ENCODE data around the gene HM13. TPM values are rescaled to one million over a fixed set of nuclear protein-coding genes. Genes with fewer than 3 reads are reported as not detected.

Gene HM13
- total RNA-seq, 1 experiment from 2014 or later = 103 TPM

- no peak for TF ChIP-seq STAT6 (CRISPR knock-in tag; conservative IDR thresholded peaks at IDR 0.05; ENCODE audit: low read depth)
- peak; percentile 91 for TF ChIP-seq EMX1 (CRISPR knock-in tag; IDR thresholded peaks at IDR 0.05)
- peak; percentile 53; the same call in 1 of the 2 replicates for TF ChIP-seq ERG (CRISPR knock-in tag; IDR thresholded peaks at IDR 0.05)
- peak; percentile 61 for TF ChIP-seq ZMAT4 (CRISPR knock-in tag; IDR thresholded peaks at IDR 0.05)
- no peak for TF ChIP-seq AR (CRISPR knock-in tag; IDR thresholded peaks at IDR 0.05)
- no peak for TF ChIP-seq ZSCAN18 (CRISPR knock-in tag; IDR thresholded peaks at IDR 0.05)
- no peak for TF ChIP-seq CBFB (CRISPR knock-in tag; IDR thresholded peaks at IDR 0.05; ENCODE audit: low read depth)
- TF ChIP-seq NR1H2 (CRISPR knock-in tag; IDR thresholded peaks at IDR 0.05) = no peak
- no peak for TF ChIP-seq CREM (CRISPR knock-in tag; IDR thresholded peaks at IDR 0.05)
- peak; percentile 54 for TF ChIP-seq RORB (CRISPR knock-in tag; IDR thresholded peaks at IDR 0.05)
- TF ChIP-seq ZNF121 (CRISPR knock-in tag; IDR thresholded peaks at IDR 0.05) = no peak
- no peak for TF ChIP-seq ATF2 (CRISPR knock-in tag; IDR thresholded peaks at IDR 0.05; ENCODE audit: borderline replicate concordance, low read depth)
- TF ChIP-seq NR3C1 (CRISPR knock-in tag; conservative IDR thresholded peaks at IDR 0.05; ENCODE audit: low read depth) = no peak
- no peak for TF ChIP-seq NFATC4 (CRISPR knock-in tag; IDR thresholded peaks at IDR 0.05)
- TF ChIP-seq ATF1 (CRISPR knock-in tag; IDR thresholded peaks at IDR 0.05) = 0 out of 2 replicates have a peak, but pooled peaks have one; percentile 26
- TF ChIP-seq PRRX2 (CRISPR knock-in tag; IDR thresholded peaks at IDR 0.05) = no peak; the same call in 1 of the 2 replicates
- TF ChIP-seq FOXJ3 (CRISPR knock-in tag; IDR thresholded peaks at IDR 0.05; ENCODE audit: borderline replicate concordance) = 0 out of 2 replicates have a peak, but pooled peaks have one; percentile 60
- no peak for TF ChIP-seq RELA (CRISPR knock-in tag; IDR thresholded peaks at IDR 0.05; ENCODE audit: borderline replicate concordance)
- TF ChIP-seq FOXK1 (CRISPR knock-in tag; IDR thresholded peaks at IDR 0.05) = no peak
- TF ChIP-seq CREB1 (CRISPR knock-in tag; IDR thresholded peaks at IDR 0.05) = no peak
These were observed 92.8 kb downstream of the HM13 start (continued) for GRCh38 chr20:31606804-31607639.

Data from WTC11 (cell line).